ENCODE data around the gene ATG4D.
"Not testable (repeated sequence)": the region's sequence is repeated elsewhere in the genome, so short reads cannot be mapped to it uniquely, and the experiment has no call there.

The ATG4D gene

DNA sequence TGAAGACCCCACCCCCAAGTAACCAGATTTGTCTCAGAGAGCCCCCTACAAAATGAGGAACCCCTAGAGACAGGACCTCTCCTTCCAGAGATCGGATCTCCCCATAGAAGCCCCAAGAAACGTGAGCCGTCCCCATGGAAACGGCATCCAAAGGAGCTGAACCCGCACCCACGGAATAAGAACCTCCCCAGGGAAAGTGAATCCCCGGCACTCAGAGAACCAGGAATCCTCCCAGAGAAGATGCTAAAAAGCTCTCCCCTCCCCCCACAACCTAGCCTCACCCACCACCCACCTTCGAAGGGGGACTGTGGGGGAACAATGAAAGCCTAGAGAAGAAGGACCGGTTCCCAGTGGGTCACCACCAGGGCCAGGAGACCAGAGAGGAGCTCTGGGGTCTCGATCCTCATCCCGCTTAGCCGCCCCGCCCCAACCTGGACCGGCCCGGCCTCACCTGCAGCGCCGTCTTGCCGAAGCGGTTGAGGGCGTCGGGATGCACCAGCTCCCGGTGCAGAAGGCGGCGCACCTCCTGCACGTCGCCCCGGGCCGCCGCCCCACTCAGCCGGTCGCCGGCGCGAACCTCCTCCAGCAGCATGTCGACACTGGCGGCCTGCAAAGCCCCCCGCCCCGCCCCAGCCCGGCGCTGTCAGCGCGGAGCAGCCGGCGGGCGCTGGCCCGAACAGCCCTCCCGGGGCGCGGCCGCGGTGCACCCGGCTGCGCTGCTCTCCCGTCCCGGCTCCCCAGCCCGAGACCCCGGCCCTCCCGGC, 24.5 kb downstream of the ATG4D start:
- intact Hi-C loops (cut with DNase I) = loop anchor here (5.0 kb wide), 2 partner anchors 66 to 84 kb away; partner anchors contain the start of genes ILF3 and KEAP1

DNA sequence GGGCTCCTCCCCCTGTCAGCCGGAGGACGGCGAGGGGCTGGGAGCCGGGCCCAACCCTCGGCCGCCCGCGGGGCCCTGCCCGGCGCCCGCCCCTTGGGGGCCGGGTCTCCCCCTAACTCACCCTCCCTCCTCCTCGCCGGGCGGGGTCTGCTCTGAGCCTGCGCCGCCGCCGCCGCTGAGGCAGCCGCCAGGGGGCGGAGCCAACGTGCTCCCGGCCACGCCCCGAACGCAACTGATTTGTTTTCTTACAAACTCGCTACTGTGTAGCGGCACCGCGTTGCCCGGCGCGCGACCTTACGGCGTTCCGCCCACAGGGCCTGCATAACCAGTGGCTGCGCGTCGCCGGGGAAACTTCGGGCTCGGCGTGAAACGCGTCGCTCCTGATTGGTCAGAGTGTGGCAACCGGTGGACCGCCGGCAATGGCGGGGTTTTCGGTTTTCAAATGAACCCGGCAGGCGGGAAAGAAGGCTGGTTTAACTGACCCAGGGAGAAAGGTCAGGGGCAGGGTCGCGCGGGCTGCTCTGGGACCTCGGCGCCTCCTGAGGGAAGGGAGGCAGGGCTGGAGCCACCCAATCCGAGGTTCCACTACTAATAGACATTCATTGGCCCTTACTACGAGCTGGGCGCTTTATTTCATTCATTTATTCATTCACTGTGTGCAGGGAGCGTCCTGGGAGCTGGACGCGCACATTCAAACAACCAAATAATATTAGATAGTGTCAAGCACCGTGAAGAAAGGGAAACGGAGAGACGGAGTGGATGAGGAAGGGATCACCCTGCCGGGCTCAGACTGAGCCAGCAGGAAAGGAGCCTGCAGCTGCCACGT, 25.3 kb downstream of the ATG4D start, which contains the start of gene CDKN2D:
Gene CDKN2D, minus strand, starts transcription at position 154 of the 826 bp plus-strand sequence. CDS start 326 bp downstream, outside the sequence.
- intact Hi-C loops (cut with DNase I) = loop anchor here (5.0 kb wide), 2 partner anchors 67 to 83 kb away; partner anchors contain the start of genes ILF3 and KEAP1

More for the DNA sequence above, 24.5 kb downstream of the ATG4D start:
- peak in 4 of 10 donors; percentile 14 to 80 (median 23) for DNase-seq

DNA sequence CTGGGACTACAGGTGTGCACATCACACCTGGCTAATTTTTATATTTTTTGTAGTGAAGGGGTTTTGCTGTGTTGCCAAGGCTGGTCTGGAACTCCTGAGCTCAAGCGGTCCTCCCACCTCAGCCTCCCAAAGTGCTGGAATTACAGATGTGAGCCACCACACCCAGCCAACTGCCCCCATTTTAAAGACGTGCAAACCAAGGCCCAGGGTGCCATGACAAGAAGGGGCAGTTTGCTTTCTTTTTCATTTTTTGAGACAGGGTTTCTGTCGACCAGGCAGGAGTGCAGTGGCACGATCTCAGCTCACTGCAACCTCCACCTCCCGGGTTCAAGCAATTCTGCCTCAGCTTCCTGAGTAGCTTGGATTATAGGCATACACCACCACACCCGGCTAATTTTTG, 30.1 kb downstream of the ATG4D start:
- intact Hi-C loops (cut with DNase I) = loop anchor here (2.0 kb wide), 1 partner anchor 169 kb away; no protein-coding TSS in a partner anchor

More for the DNA sequence above, 25.3 kb downstream of the ATG4D start, which contains the start of gene CDKN2D:
- DNase-seq = peak; percentile 99 to 100 (median 100)

GRCh38 chr19:10574462-10574861, 30.8 kb downstream of the ATG4D start:
- intact Hi-C loops (cut with DNase I) = no loop called here
- DNase-seq = no peak

More for the DNA sequence above, 30.1 kb downstream of the ATG4D start:
- not testable (repeated sequence) for DNase-seq

DNA sequence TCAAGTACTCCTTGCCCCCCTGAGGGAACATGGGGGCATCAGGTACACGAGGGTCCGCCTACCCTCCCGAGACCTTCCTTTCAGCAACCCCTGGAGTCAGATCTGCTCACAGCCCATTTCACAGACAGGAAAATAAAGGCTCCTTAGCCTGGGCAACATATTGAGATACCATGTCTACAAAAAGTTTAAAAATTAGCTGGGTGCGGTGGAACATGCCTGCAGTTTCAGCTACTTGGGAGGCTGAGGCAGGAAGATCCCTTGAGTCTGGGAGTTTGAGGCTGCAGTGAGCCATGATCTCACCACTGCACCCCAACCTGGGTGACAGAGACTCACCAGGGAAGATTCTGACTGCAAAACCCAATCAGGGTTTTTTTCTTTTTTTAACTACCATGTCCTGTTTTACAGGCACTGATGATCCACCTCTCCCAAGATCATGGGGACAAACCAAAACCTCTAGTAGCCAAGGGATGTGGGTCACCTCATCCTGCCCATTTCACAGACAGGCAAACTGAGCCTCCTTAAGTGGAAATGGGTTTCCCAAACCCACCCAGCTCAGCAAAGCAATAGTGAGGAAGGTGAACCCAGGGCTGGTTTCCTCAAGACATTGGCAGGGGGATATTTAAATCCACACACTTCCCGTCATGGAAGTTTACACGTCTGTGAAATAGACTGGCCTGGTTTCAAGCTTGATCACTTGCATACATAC, 31.5 kb downstream of the ATG4D start:
- DNase-seq = no peak
- intact Hi-C loops (cut with DNase I) = no loop called here

GRCh38 chr19:10577951-10578350, 34.2 kb downstream of the ATG4D start:
- intact Hi-C loops (cut with DNase I) = no loop called here
- no peak for DNase-seq

DNA sequence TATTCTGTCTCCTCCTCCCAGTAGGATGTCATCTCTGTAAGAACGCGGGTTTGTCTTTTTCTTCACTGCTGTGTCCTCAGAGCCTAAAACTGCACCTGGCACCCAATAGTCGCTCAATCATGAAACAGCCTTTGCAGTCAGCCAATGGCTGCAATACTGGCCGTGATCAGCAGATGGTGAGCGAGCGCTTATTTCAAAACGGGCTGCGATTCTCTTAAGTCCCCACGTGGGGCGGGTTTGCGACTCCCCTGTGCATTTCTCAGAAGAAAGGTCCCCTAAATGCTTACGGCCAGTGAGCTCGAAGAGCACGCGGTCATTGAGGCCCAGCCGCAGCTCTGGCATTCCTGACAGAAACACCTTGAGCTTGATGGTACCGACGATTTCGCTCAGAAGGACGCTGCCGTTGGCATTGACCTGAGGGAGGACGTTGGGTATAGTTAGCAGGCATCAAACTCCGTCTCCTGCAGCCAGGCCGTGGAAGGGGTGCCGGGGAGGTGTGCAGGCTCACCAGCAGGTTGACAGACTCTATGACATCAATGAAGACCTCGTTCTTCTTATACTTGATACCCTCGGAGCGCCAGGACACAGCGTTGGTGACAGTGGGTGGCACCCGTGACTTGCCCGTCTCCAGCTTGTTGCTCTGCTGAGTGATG, 37.4 kb downstream of the ATG4D start:
- peak; percentile 79 to 98 (median 90) for DNase-seq
- intact Hi-C loops (cut with DNase I) = loop anchor here (1.0 to 5.0 kb wide), 2 partner anchors 63 to 116 kb away; no protein-coding TSS in a partner anchor

DNA sequence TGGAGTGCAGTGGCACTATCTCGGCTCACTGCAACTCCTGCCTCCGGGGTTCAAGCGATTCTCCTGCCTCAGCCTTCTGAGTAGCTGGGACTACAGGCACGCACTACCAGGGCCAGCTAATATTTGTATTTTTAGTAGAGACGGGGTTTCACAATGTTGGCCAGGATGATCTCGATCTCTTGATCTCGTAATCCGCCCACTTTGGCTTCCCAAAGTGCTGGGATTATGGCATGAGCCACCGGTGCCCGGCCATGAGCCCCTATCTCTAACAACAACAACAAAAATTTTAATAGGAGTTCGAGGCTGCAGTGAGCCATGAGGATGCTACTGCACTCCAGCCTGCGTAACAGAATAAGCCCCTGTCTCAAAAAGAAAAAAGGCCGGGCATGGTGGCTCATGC, 38.4 kb downstream of the ATG4D start:
- intact Hi-C loops (cut with DNase I) = loop anchor here (5.0 kb wide), 1 partner anchor 115 kb away; no protein-coding TSS in a partner anchor
- no peak for DNase-seq

- intact Hi-C loops (cut with DNase I) = loop anchor here (5.0 kb wide), 1 partner anchor 114 kb away; no protein-coding TSS in a partner anchor
- no peak for DNase-seq
Measured at GRCh38 chr19:10583036-10583776, 39.5 kb downstream of the ATG4D start.

GRCh38 chr19:10586396-10586795, 42.7 kb downstream of the ATG4D start:
- intact Hi-C loops (cut with DNase I) = no loop called here
- DNase-seq = no peak

DNA sequence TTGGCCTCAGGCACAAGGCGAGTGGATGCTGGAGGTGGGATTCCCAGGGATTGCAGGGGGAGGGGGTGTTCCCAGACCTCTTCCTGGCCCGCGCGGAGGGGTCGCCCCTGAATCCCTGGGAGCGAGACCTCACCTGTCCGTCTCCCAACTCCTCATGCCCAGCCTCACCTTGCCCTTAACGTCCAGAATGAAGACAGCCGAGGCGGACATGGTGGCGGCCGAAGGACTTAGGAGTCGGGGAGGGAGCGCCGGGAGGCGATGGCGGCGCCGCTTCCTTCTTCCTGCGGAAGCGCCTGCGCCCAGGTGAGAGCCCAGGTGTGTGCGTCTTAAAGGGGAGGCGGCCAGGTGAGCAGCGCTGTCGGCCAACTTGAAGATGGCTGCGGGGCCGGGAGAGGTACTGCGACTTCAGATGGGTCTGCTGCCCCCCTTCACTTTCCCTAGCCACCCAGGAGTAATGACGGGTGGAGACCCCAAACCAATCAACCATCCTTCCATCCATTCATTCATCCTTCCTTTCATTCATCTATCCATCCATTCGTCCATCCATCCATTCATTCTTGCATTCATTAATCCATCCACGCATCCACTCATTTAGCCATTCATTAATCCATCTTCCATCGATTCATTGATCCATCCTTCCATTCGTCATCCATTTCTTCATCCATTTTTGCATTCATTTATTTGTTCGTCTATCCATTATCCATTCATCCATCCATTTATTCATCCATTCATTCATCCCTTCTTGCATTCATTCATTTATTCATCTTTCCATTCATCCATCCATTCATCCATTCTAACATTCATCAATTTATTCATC, 43.5 kb downstream of the ATG4D start, which contains the start of gene AP1M2:
Gene AP1M2, minus strand, starts transcription at position 291 of the 817 bp plus-strand sequence. Its CDS starts 81 bp downstream, at position 210.
- intact Hi-C loops (cut with DNase I) = no loop called here
- no peak for DNase-seq

- no peak for DNase-seq
Measured at GRCh38 chr19:10587839-10588150, 44.1 kb downstream of the ATG4D start.

GRCh38 chr19:10593148-10593547, 49.4 kb downstream of the ATG4D start:
- DNase-seq = no peak
- intact Hi-C loops (cut with DNase I) = no loop called here

More at GRCh38 chr19:10587839-10588150, 44.1 kb downstream of the ATG4D start:
- intact Hi-C loops (cut with DNase I) = no loop called here

DNA sequence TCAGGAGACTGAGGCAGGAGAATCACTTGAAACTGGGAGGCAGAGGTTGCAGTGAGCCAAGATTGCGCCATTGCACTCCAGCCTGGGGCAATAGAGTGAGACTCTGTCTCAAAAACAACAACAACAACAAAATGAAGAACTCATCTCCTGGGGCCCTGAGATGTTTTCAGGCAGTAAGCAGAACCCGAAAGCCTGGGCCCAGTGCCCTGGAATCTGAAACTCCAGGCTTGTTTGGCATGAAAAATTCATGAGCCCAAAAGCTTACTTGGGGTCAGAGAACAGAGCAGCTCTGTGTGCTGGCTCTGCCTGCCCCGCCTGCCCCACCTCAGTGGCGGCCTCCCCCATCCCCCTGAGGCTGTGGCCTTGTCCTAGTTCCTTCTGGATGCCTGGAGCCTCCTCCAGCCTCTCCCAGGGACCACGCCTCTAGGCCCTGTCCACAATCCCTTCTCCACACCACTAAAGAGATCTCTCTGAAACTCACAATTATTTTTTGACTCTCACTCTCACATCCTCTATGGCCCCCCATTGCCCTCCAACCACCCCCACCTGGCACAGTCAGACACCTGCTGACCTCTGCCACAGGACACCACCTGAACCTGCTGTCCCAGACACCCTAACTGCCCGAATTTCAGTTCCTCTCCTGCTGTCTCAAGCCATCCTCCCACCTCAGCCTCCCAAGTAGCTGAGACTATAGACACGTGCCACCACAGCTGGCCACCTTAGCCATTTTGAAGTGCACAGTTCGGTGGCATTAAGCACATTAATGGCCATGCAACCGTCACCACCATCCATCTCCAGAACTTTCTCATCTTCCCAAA, 50.3 kb downstream of the ATG4D start:
- DNase-seq = peak; percentile 17 to 88 (median 42)
- intact Hi-C loops (cut with DNase I) = no loop called here

- DNase-seq = no peak
- intact Hi-C loops (cut with DNase I) = no loop called here
Measured at GRCh38 chr19:10600149-10600548, 56.4 kb downstream of the ATG4D start.

DNA sequence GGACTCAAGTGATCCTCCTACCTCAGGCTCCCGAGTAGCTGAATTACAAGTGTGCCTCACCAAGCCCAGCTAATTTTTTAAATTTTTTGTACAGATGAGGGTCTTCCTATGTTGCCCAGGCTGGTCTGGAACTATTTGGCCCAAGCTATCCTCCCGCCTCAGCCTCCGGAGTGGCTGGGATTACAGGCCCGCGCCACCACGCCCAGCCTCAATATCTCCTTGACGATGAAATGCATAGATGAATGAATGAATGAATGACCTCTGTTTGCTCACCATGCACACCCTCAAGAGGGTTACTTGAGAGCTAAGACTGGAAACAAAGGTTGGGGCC, 58.3 kb downstream of the ATG4D start:
- intact Hi-C loops (cut with DNase I) = no loop called here
- DNase-seq = no peak

GRCh38 chr19:10602330-10603083, 58.8 kb downstream of the ATG4D start:
- intact Hi-C loops (cut with DNase I) = no loop called here
- peak; percentile 63 to 96 (median 83) for DNase-seq
